Measurements from ENCODE around the gene AKTIP. TPM values are rescaled to one million over a fixed set of nuclear protein-coding genes. Genes with fewer than 3 reads are reported as not detected.

The AKTIP gene
- total RNA-seq, 4 donors from 2014 or later: 30.2 to 55.5 (median 36.6) TPM

- no peak overlapping the region for H3K27ac ChIP-seq
- H3K36me3 ChIP-seq: peaks cover 89% of the 10 kb centered on the region
- 65% methylated on average over 1 of the region's 1 CpG for WGBS
- no peaks in the 10 kb centered on the region for H3K27me3 ChIP-seq
- H3K4me3 ChIP-seq: no peak overlapping the region
- DNase-seq (ENCODE audit: low spot score in 2 of 2): no peak
- no peaks in the 10 kb centered on the region for H3K4me1 ChIP-seq
- TF ChIP-seq POLR2A (IDR thresholded peaks at IDR 0.05) (no peak), CTCF (IDR thresholded peaks at IDR 0.05) (no peak), POLR2AphosphoS5 (IDR thresholded peaks at IDR 0.05) (no peak), EP300 (IDR thresholded peaks at IDR 0.05) (no peak)
- no peaks in the 10 kb centered on the region for H3K9me3 ChIP-seq
Measured at GRCh38 chr16:53489755-53490154, 13.3 kb downstream of the AKTIP start.

GRCh38 chr16:53486230-53486629 is 16.8 kb downstream of the AKTIP start:
- peaks cover 92% of the 10 kb centered on the region for H3K36me3 ChIP-seq
- no peak for TF ChIP-seq POLR2A (IDR thresholded peaks at IDR 0.05)
- no peak for TF ChIP-seq POLR2AphosphoS5 (IDR thresholded peaks at IDR 0.05)
- TF ChIP-seq EP300 (IDR thresholded peaks at IDR 0.05): no peak
- no peak for TF ChIP-seq CTCF (IDR thresholded peaks at IDR 0.05)
- no peak overlapping the region for H3K4me3 ChIP-seq
- no peak for DNase-seq (ENCODE audit: low spot score in 2 of 2)
- no peaks in the 10 kb centered on the region for H3K9me3 ChIP-seq
- H3K27me3 ChIP-seq: no peaks in the 10 kb centered on the region
- no peak overlapping the region for H3K27ac ChIP-seq
- H3K4me1 ChIP-seq: no peaks in the 10 kb centered on the region

GRCh38 chr16:53484542-53484941 is 18.5 kb downstream of the AKTIP start:
- Histone ChIP-seq H3K27ac (no peak overlapping the region), H3K27me3 (no peaks in the 10 kb centered on the region), H3K36me3 (peaks cover 94% of the 10 kb centered on the region), H3K4me1 (no peaks in the 10 kb centered on the region), H3K4me3 (no peak overlapping the region), H3K9me3 (no peaks in the 10 kb centered on the region)
- TF ChIP-seq EP300 (IDR thresholded peaks at IDR 0.05) (no peak), POLR2AphosphoS5 (IDR thresholded peaks at IDR 0.05) (no peak), CTCF (IDR thresholded peaks at IDR 0.05) (no peak), POLR2A (IDR thresholded peaks at IDR 0.05) (no peak)
- no peak for DNase-seq (ENCODE audit: low spot score in 2 of 2)
- 93% methylated on average over 2 of the region's 2 CpGs for WGBS

- no peaks in the 10 kb centered on the region for H3K4me1 ChIP-seq
- H3K4me3 ChIP-seq: no peak overlapping the region
- no peak for TF ChIP-seq POLR2A (IDR thresholded peaks at IDR 0.05)
- no peak for TF ChIP-seq CTCF (IDR thresholded peaks at IDR 0.05)
- no peak for TF ChIP-seq POLR2AphosphoS5 (IDR thresholded peaks at IDR 0.05)
- TF ChIP-seq EP300 (IDR thresholded peaks at IDR 0.05): no peak
- H3K36me3 ChIP-seq: peaks cover 97% of the 10 kb centered on the region
- no peak for DNase-seq (ENCODE audit: low spot score in 2 of 2)
- no peak overlapping the region for H3K27ac ChIP-seq
- 94% methylated on average over 2 of the region's 2 CpGs for WGBS
- no peaks in the 10 kb centered on the region for H3K9me3 ChIP-seq
- H3K27me3 ChIP-seq: no peaks in the 10 kb centered on the region
Measured at GRCh38 chr16:53482123-53482522, 20.9 kb downstream of the AKTIP start.

GRCh38 chr16:53480394-53480793 is 22.6 kb downstream of the AKTIP start:
- no peak for DNase-seq (ENCODE audit: low spot score in 2 of 2)
- 80% methylated on average over 1 of the region's 1 CpG for whole genome bisulfite sequencing
- no peaks in the 10 kb centered on the region for H3K27me3 ChIP-seq
- no peaks in the 10 kb centered on the region for H3K9me3 ChIP-seq
- TF ChIP-seq POLR2A (IDR thresholded peaks at IDR 0.05): no peak
- TF ChIP-seq CTCF (IDR thresholded peaks at IDR 0.05): no peak
- TF ChIP-seq POLR2AphosphoS5 (IDR thresholded peaks at IDR 0.05): no peak
- no peak for TF ChIP-seq EP300 (IDR thresholded peaks at IDR 0.05)
- no peak overlapping the region for H3K4me3 ChIP-seq
- no peaks in the 10 kb centered on the region for H3K4me1 ChIP-seq
- peaks cover 92% of the 10 kb centered on the region for H3K36me3 ChIP-seq
- no peak overlapping the region for H3K27ac ChIP-seq

All from suprapubic skin (tissue), 4 donors.